Stimulated activated CD8-positive, alpha-beta memory T cell treated with anti-CD3 and anti-CD28 coated beads, Interleukin-7, amount 100 ng/mL, for 24 hours (primary cell): Measurements from ENCODE around the gene TXNL4A.

ENCODE experiments used
- DNase-seq: peaks from one replicate; pipeline ENCODE4 v3.0.0-alpha.2; 2020; ENCODE audit warnings: low read depth

TXNL4A gene

GRCh38 chr18:79948719-79949411, 39.5 kb downstream of the TXNL4A start:
- DNase-seq: no peak

DNA sequence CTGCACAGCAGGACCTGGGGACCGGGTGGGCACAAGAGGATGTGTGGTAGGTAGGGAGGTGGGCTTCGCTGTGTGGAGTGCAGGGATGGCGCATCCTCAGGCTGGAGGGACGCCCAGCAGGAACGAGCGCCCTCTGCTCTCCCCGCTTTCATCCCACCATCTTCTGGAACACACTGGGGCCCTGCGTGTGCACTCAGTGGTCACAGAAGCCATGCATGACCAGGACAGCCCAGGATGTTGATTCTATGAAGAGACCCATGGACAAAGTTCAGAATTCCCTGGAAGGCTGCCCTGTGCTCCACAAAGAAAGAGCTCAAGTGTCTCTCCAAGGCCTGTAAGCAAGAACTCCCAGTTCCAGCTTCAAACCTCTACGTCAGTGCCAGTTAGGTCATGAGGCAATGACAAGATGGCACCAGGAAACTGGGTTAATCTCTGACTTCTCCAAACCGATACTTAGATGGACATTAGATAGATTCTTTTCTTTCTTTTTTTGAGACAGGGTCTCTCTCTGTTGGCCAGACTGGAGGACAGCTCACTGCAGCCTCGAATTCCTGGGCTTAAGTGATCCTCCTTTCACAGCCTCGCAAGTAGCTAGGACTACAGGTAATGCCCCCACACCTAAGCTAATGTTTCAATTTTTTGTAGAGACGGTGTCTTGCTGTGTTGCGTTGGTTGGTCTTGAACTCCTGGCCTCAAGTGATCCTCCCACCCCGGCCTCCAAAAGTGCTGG, 40.3 kb downstream of the TXNL4A start:
- DNase-seq: no peak

DNA sequence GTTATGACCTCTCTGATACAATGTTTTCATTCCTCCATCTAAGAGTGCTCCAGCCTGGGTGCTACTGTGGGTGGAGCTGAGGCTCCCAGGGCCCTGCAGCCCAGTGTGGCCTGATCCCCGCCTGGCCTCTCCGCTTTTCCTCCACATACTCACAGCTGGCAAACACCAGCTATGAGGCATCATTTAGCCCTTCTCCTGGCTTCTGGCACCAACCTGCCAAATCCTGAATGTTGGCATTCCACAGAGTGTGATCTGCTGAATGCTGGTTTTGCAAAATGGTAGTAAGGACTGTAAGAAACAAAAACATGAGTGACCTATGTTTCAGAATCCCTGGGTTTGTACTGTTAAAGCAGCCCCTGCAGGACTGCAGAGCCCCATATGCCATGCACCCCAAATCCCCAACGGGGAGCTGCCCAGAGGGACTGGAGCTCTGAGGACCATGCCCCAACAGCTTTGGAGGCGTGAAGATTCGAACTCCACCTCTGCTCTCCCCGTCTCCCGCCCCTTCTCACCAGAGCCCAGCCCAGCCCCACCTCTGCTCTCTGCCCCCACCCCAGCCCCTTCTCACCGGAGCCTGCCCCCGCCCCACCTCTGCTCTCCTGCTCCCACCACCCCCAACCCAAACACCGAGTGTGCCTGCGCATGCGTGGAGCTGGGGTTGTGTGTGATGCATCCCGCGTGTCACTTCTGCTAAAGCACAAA, 41.2 kb downstream of the TXNL4A start:
- DNase-seq: no peak

- no peak for DNase-seq
These were observed 43.0 kb downstream of the TXNL4A start for GRCh38 chr18:79945118-79946042.

DNA sequence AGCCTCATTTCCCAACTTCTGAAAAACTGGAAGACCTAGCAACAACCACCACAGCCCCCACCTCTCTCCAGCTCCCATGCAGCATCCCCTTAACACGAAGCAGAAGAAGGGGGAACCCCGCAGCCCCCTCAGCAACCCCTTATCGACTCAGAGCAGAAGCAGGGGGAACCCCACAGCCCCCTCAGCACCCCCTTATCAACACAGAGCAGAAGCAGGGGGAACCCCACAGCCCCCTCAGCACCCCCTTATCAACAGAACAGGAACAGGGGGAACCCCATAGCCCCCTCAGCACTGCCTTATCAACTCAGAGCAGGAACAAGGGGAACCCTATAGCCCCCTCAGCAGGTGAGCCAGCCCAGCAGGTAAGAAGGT, 43.6 kb downstream of the TXNL4A start:
- DNase-seq: no peak

GRCh38 chr18:79944126-79944731, 44.1 kb downstream of the TXNL4A start:
- no peak for DNase-seq

GRCh38 chr18:79943608-79944125, 44.7 kb downstream of the TXNL4A start:
- no peak for DNase-seq

GRCh38 chr18:79942786-79943607, 45.4 kb downstream of the TXNL4A start:
- no peak for DNase-seq

- DNase-seq: no peak
These were observed 46.2 kb downstream of the TXNL4A start for GRCh38 chr18:79942211-79942610.

- DNase-seq: no peak
These were observed 46.8 kb downstream of the TXNL4A start for GRCh38 chr18:79941473-79942119.

DNA sequence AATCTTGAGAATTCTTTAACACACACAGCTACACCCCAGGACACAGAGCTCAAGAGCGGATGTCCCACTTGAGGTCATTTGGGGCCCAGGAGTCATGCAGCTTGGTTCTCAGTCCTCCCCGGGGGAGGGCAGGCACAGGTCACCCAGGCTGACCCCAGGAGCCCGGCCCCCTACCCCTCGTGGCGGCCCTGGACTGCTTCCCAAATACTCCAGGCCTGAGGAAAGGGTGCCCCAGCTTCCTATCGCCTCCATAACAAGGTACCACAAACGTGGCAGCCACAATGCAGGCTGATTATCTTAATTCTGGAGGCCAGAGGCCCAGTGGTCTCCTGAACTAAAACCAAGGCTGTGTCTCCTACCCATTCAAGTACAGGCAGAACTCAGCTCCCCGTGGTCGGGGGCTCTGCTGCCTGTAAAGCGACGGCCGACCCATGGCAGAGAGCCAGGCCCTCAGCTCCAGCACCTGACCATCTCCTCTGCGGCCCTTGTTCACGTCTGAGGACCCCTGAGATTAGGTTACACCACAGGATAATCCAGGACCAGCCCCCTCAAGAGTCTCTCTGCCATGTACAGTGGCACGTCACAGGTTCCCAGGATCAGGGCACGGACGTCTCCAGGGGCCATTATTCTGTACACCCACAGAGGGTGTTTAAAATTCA, 47.4 kb downstream of the TXNL4A start:
- DNase-seq: no peak

- no peak for DNase-seq
These were observed 48.1 kb downstream of the TXNL4A start for GRCh38 chr18:79940126-79940813.

- no peak for DNase-seq
These were observed 49.3 kb downstream of the TXNL4A start for GRCh38 chr18:79939096-79939495.

- DNase-seq: no peak
These were observed 50.2 kb downstream of the TXNL4A start for GRCh38 chr18:79938196-79938595.

- no peak for DNase-seq
These were observed 51.1 kb downstream of the TXNL4A start for GRCh38 chr18:79937103-79937860.

DNA sequence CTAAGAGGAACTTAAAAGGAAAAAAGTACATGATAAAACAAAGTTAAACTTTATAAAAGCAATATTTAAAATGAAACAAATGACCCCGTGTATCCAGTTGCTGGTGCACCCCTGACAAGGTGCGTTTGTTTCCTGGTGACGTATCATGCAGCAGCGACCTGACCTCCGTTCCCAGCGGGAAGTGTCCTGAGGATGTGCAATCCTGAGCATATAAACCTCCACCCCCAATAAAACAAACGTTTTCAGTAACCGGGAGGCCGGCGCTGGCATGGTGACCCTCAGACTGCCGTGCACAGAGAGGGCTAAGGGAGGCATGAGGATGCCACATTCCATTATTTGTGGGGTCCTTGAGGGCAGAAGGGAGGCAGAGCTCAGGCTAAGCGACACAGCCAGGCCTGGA, 51.7 kb downstream of the TXNL4A start:
- no peak for DNase-seq

DNA sequence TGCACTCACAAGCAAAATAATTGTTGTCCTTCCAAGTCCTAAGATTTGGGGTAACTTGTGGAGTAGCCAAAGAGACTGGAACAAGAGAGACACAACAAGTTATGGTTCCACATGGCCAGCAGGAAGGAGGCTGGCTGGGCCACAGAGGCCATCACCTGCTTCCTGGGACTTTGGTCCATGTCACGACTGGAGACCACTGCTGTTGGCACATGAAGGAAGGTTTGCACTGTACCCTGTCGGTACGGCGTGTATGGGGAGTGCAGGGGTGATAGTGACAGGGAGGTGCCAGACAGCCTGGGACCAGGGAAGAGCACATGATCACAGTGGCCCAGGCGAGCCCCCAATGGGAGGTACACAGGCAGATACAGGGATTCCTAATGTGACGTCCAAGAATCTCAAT, 52.4 kb downstream of the TXNL4A start:
- no peak for DNase-seq

DNA sequence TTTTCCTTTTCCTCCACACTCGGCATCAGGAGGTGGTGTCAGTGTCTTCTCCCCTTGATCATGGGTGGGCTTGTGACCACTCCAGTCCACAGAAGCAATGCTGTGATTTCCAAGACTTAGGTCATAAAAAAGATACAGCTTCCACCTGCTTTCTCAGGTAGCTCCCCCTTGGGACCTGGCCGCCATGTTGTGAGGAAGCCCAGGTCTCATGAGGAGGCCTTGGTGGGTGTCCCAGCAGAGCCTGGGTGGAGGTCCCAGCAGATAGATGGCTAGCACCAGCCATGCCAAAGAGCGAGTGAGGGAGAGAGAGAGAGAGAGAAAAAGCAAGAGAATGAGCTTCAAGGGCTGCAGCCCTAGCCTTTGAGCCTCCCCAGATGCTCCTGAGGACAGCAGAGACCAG, 52.9 kb downstream of the TXNL4A start:
- no peak for DNase-seq
